ENCODE data around the gene NOCT. TPM values are rescaled to one million over a fixed set of nuclear protein-coding genes. Genes with fewer than 3 reads are reported as not detected.
A peak's percentile ranks its signal among the peaks of the same experiment; 100 is the strongest.
"Not testable (repeated sequence)": the region's sequence is repeated elsewhere in the genome, so short reads cannot be mapped to it uniquely, and the experiment has no call there.

NOCT gene
- total RNA-seq, 5 donors from 2014 or later (not counting 1 experiment from before 2014, with no cell fraction given), result 2.4 to 19.3 (median 3.1) TPM

- no peak overlapping the region for H3K4me3 ChIP-seq (ENCODE audit: control insufficient read depth in 1 of 2, extremely low read depth in 1 of 2, low read length in 1 of 2)
- H3K36me3 Mint-ChIP-seq, result no peaks in the 10 kb centered on the region
- H3K4me3 Mint-ChIP-seq, result no peak overlapping the region
- no peaks in the 10 kb centered on the region for H3K4me1 Mint-ChIP-seq
- CTCF ChIA-PET, result interaction anchor here in 1 of 2 donors (0.7 kb wide), 1 partner anchor 23 kb away, joined by 5 read pairs; no protein-coding TSS in a partner anchor
- no peak for DNase-seq
- H3K9me3 ChIP-seq, result no peaks in the 10 kb centered on the region
- POLR2A ChIA-PET, result interaction anchor here (0.6 kb wide), 2 partner anchors 21 to 210 kb away, joined by 3 to 8 read pairs; no protein-coding TSS in a partner anchor
- peaks cover 0 to 2% of the 10 kb centered on the region in 2 experiments for H3K27me3 ChIP-seq (replicated peaks in 1 of 2; ENCODE audit: control insufficient read depth in 2 of 2, extremely low read depth in 1 of 2, insufficient read depth in 2 of 2, low read length in 1 of 2)
- no peak overlapping the region for H3K27ac Mint-ChIP-seq
- H3K27me3 Mint-ChIP-seq, result no peaks in the 10 kb centered on the region
- no peak overlapping the region for H3K27ac ChIP-seq (ENCODE audit: low read length)
- peaks cover 0 to 2% (median 0%) of the 10 kb centered on the region in 3 donors for H3K9me3 Mint-ChIP-seq
- ATAC-seq (replicated peaks in 1 of 4), result no peak
- WGBS (ENCODE audit: insufficient coverage), result 100% methylated on average over 1 of the region's 2 CpGs
- no peaks in the 10 kb centered on the region for H3K36me3 ChIP-seq (ENCODE audit: control insufficient read depth in 2 of 2, extremely low read depth in 1 of 2, insufficient read depth in 1 of 2, low read length in 1 of 2)
- no peaks in the 10 kb centered on the region for H3K4me1 ChIP-seq (ENCODE audit: control insufficient read depth in 1 of 2, extremely low read depth in 1 of 2, insufficient read depth in 2 of 2, low read length in 2 of 2)
Measured at GRCh38 chr4:139007640-139008039, 7.9 kb upstream of the NOCT start.

DNA sequence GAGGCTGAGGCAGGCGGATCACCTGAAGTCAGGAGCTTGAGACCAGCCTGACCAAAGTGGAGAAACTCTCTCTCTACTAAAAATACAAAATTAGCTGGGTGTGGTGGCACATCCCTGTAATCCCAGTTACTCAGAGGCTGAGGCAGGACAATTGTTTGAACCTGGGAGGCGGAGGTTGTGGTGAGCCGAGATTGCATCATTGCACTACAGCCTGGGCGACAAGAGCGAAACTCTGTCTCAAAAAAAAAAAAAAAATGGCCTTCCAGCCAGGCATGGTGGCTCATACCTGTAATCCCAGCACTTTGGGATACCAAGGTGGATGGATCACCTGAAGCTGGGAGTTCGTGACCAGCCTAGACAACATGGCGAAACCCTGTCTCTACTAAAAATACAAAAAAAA is 7.3 kb upstream of the NOCT start:
- not testable (repeated sequence) for H3K36me3 ChIP-seq (ENCODE audit: control insufficient read depth in 2 of 2, extremely low read depth in 1 of 2, insufficient read depth in 1 of 2, low read length in 1 of 2); H3K9me3 ChIP-seq; H3K27me3 Mint-ChIP-seq; DNase-seq; H3K4me3 ChIP-seq (ENCODE audit: control insufficient read depth in 1 of 2, extremely low read depth in 1 of 2, low read length in 1 of 2); ATAC-seq (replicated peaks in 1 of 4); H3K4me1 ChIP-seq (ENCODE audit: control insufficient read depth in 1 of 2, extremely low read depth in 1 of 2, insufficient read depth in 2 of 2, low read length in 2 of 2); H3K4me3 Mint-ChIP-seq; H3K36me3 Mint-ChIP-seq; H3K27ac ChIP-seq (ENCODE audit: low read length); H3K4me1 Mint-ChIP-seq; H3K27me3 ChIP-seq (replicated peaks in 1 of 2; ENCODE audit: control insufficient read depth in 2 of 2, extremely low read depth in 1 of 2, insufficient read depth in 2 of 2, low read length in 1 of 2); H3K9me3 Mint-ChIP-seq; H3K27ac Mint-ChIP-seq
- WGBS (ENCODE audit: insufficient coverage), result 100% methylated on average over 2 of the region's 7 CpGs
- ChIA-PET CTCF (interaction anchor here in 1 of 2 donors (0.7 kb wide), 1 partner anchor 1379 kb away, joined by 5 read pairs; no protein-coding TSS in a partner anchor), POLR2A (interaction anchor here in 1 of 2 donors (0.6 kb wide), 1 partner anchor 22 kb away, joined by 3 read pairs; no protein-coding TSS in a partner anchor)

DNA sequence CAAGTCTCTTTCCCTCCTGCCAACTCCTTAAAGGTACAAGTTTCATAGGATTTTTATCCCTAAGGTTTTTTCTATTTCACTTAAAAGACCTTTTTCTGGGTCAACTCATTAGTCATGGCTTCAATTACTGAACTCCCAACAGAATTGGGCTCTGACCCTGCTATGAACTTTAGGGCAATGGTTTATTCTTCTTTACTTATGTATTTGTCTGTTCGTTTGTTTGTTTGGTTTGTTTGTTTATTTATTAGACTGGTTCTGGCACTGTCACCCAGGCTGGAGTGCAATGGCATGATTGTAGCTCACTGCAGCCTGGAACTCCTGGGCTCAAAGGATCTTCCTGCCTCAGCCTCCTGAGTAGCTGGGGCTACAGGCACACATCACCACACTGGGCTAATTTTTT is 5.9 kb upstream of the NOCT start:
- Mint-ChIP-seq H3K27ac (no peak overlapping the region), H3K36me3 (no peaks in the 10 kb centered on the region), H3K4me3 (no peak overlapping the region), H3K27me3 (no peaks in the 10 kb centered on the region), H3K4me1 (peaks cover 4 to 5% (median 4%) of the 10 kb centered on the region in 3 donors), H3K9me3 (peaks cover 0 to 2% (median 0%) of the 10 kb centered on the region in 3 donors)
- H3K27ac ChIP-seq (ENCODE audit: low read length), result no peak overlapping the region
- H3K4me1 ChIP-seq (ENCODE audit: control insufficient read depth in 1 of 2, extremely low read depth in 1 of 2, insufficient read depth in 2 of 2, low read length in 2 of 2), result peaks cover 0 to 2% of the 10 kb centered on the region in 2 experiments
- DNase-seq (no peak), ATAC-seq (replicated peaks in 1 of 4) (no peak)
- ChIA-PET POLR2A (no interaction called here), CTCF (no interaction called here)
- H3K27me3 ChIP-seq (replicated peaks in 1 of 2; ENCODE audit: control insufficient read depth in 2 of 2, extremely low read depth in 1 of 2, insufficient read depth in 2 of 2, low read length in 1 of 2), result no peaks in the 10 kb centered on the region
- H3K36me3 ChIP-seq (ENCODE audit: control insufficient read depth in 2 of 2, extremely low read depth in 1 of 2, insufficient read depth in 1 of 2, low read length in 1 of 2), result no peaks in the 10 kb centered on the region
- no CpG with 5 or more reads among the region's 1 CpG for WGBS (ENCODE audit: insufficient coverage)
- no peak overlapping the region for H3K4me3 ChIP-seq (ENCODE audit: control insufficient read depth in 1 of 2, extremely low read depth in 1 of 2, low read length in 1 of 2)
- no peaks in the 10 kb centered on the region for H3K9me3 ChIP-seq

GRCh38 chr4:139011225-139011950 is 4.2 kb upstream of the NOCT start:
- ChIA-PET CTCF (no interaction called here), POLR2A (no interaction called here)
- 77% methylated on average over 8 of the region's 16 CpGs for WGBS (ENCODE audit: insufficient coverage)
- no peaks in the 10 kb centered on the region for H3K9me3 ChIP-seq
- H3K4me3 Mint-ChIP-seq, result no peak overlapping the region
- ATAC-seq (replicated peaks in 1 of 4), result no peak
- no peaks in the 10 kb centered on the region for H3K36me3 Mint-ChIP-seq
- H3K27ac ChIP-seq (ENCODE audit: low read length), result no peak overlapping the region
- peaks cover 11 to 15% (median 13%) of the 10 kb centered on the region in 3 donors for H3K4me1 Mint-ChIP-seq
- no peaks in the 10 kb centered on the region for H3K27me3 ChIP-seq (replicated peaks in 1 of 2; ENCODE audit: control insufficient read depth in 2 of 2, extremely low read depth in 1 of 2, insufficient read depth in 2 of 2, low read length in 1 of 2)
- H3K27me3 Mint-ChIP-seq, result no peaks in the 10 kb centered on the region
- no peaks in the 10 kb centered on the region for H3K36me3 ChIP-seq (ENCODE audit: control insufficient read depth in 2 of 2, extremely low read depth in 1 of 2, insufficient read depth in 1 of 2, low read length in 1 of 2)
- no peak for DNase-seq
- no peak overlapping the region for H3K27ac Mint-ChIP-seq
- H3K4me1 ChIP-seq (ENCODE audit: control insufficient read depth in 1 of 2, extremely low read depth in 1 of 2, insufficient read depth in 2 of 2, low read length in 2 of 2), result peaks cover 5 to 12% of the 10 kb centered on the region in 2 experiments
- peaks cover 0 to 2% (median 0%) of the 10 kb centered on the region in 3 donors for H3K9me3 Mint-ChIP-seq
- no peak overlapping the region for H3K4me3 ChIP-seq (ENCODE audit: control insufficient read depth in 1 of 2, extremely low read depth in 1 of 2, low read length in 1 of 2)

DNA sequence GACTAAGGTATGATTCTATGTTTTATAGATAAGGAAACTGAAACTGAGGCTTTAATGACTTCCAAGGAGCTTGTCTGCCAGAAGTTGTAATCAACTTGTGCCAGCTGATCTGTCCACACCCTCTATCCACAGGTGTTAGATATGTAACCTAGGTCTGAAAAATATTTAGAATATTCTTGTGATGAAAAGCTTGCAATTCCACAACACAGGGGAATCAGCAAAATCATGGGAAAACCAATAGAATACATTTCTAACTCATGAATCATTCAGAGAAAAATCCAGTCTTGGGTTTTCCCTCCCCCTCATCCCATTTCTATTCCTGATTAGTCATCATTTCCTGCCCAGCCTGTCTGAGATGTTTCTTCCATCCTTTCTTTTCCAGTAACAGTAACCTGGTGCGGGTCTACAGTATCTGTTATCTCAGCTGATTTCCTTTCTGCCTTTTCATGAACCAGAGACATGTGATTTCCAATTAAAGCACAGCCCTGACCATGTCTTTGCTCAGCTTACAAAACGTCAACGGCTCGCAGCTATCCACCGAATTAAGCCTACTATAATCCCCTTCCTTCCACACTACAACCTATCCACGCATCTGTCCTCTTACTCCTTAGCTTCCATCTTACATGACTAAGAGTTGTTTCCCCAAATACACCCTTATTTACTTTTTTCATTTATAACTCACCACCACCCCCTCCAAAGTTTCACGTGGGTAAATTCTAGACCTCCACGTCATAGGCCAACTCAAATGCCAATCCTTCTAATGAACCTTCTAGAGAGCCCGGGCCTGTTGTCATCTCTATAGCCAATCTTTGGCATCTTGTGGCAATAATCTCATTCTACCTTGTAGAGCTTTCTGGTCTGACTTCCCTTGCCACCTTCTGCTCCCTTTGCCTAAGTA is 961 bp upstream of the NOCT start:
- no peaks in the 10 kb centered on the region for H3K9me3 Mint-ChIP-seq
- Histone ChIP-seq H3K27me3 (replicated peaks in 1 of 2; ENCODE audit: control insufficient read depth in 2 of 2, extremely low read depth in 1 of 2, insufficient read depth in 2 of 2, low read length in 1 of 2) (no peaks in the 10 kb centered on the region), H3K27ac (ENCODE audit: low read length) (peak overlapping the region; percentile 89), H3K36me3 (ENCODE audit: control insufficient read depth in 2 of 2, extremely low read depth in 1 of 2, insufficient read depth in 1 of 2, low read length in 1 of 2) (no peaks in the 10 kb centered on the region), H3K4me1 (ENCODE audit: control insufficient read depth in 1 of 2, extremely low read depth in 1 of 2, insufficient read depth in 2 of 2, low read length in 2 of 2) (peaks cover 10 to 16% of the 10 kb centered on the region in 2 experiments), H3K9me3 (no peaks in the 10 kb centered on the region), H3K4me3 (ENCODE audit: control insufficient read depth in 1 of 2, extremely low read depth in 1 of 2, low read length in 1 of 2) (peak overlapping the region; percentile 68 to 71)
- CTCF ChIA-PET, result interaction anchor here (0.5 to 3.5 kb wide), 7 partner anchors 16 to 287 kb away, joined by 3 to 30 read pairs (median 4); partner anchors contain the start of gene NAA15 (in 1 of the 2)
- ATAC-seq (replicated peaks in 1 of 4) (no peak), DNase-seq (peak in 1 of 35 experiments; percentile 21)
- H3K27me3 Mint-ChIP-seq, result no peaks in the 10 kb centered on the region
- H3K27ac Mint-ChIP-seq, result peak overlapping the region; percentile 92 to 96
- H3K4me1 Mint-ChIP-seq, result peaks cover 19 to 26% (median 23%) of the 10 kb centered on the region in 3 donors
- peak overlapping the region; percentile 82 to 94 (median 86) for H3K4me3 Mint-ChIP-seq
- POLR2A ChIA-PET, result interaction anchor here (0.5 to 1.4 kb wide), 13 partner anchors 16 to 593 kb away, joined by 3 to 15 read pairs (median 4); partner anchors contain the start of gene ELF2 (in 1 of the 2)
- 48% methylated on average over 9 of the region's 9 CpGs for WGBS (ENCODE audit: insufficient coverage)
- no peaks in the 10 kb centered on the region for H3K36me3 Mint-ChIP-seq

Measured in T-cell (primary cell).